ENCODE measurements around the gene PNMA6E.

DNA sequence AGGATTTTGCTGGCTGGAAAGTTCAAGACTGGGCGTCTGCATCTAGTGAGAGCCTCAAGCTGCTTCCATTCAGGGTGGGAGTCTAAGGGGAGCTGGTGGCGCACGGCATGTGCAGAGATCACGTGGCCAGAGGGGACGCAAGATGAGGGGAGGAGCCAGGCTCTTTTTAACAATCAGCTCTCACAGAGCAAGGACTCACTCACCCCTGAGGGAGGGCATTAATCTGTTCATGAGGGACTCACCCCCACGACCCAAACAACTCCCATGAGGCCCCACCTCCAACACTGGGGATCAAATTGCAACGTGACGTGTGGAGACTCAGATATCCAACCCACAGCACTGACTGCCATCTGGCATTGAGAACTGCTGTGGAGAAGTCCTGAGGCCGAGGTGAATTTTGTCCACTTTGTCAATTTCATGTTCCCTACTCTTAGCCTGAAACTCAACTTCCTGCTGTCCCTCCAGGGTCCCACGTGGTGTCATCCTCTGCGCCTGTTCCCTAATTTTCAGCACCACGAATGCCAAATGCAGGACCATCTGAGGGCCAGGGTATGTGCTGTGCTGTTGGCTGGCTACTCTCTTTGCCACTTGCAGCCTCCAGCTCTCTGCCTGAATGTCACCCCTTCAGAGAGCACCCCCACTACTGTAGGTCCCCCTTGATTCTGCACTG is 15.8 kb upstream of the PNMA6E start:
- TF ChIP-seq, protein P1, sequence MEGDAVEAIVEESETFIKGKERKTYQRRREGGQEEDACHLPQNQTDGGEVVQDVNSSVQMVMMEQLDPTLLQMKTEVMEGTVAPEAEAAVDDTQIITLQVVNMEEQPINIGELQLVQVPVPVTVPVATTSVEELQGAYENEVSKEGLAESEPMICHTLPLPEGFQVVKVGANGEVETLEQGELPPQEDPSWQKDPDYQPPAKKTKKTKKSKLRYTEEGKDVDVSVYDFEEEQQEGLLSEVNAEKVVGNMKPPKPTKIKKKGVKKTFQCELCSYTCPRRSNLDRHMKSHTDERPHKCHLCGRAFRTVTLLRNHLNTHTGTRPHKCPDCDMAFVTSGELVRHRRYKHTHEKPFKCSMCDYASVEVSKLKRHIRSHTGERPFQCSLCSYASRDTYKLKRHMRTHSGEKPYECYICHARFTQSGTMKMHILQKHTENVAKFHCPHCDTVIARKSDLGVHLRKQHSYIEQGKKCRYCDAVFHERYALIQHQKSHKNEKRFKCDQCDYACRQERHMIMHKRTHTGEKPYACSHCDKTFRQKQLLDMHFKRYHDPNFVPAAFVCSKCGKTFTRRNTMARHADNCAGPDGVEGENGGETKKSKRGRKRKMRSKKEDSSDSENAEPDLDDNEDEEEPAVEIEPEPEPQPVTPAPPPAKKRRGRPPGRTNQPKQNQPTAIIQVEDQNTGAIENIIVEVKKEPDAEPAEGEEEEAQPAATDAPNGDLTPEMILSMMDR (IDR thresholded peaks at IDR 0.05): no peak
- TF ChIP-seq POLR2A (IDR thresholded peaks at IDR 0.05): no peak
